Astrocyte (in vitro differentiated cells and primary cell): ENCODE data around the gene NRP1. TPM values are rescaled to one million over a fixed set of nuclear protein-coding genes. Genes with fewer than 3 reads are reported as not detected.

Experiments
- DNase-seq: peaks from one replicate; pipeline ENCODE4 v3.0.0-alpha.2; 2010; ENCODE audit warnings: low read depth
- FAIRE-seq: peaks from 2 replicates; lab custom pipeline; 2011; peaks lifted over from hg19 to GRCh38; lab: Jason Lieb, UNC
- H2AFZ ChIP-seq: 2 replicates; pipeline ENCODE4 v1.6.0; 2012; ENCODE audit warnings: low read depth, low read length, inconsistent platforms
- H3K27ac ChIP-seq: 2 replicates; pipeline ENCODE4 v1.5.1; 2011; ENCODE audit warnings: low read depth, low read length, inconsistent platforms
- H3K27me3 ChIP-seq: 2 replicates; pipeline ENCODE4 v1.6.0; 2011; ENCODE audit warnings: low read length, inconsistent platforms; ENCODE audit not compliant: insufficient read depth
- H3K36me3 ChIP-seq: 2 replicates; pipeline ENCODE4 v1.5.1; 2011; ENCODE audit warnings: low read length, inconsistent platforms; ENCODE audit not compliant: insufficient read depth
- H3K4me1 ChIP-seq: 2 replicates; pipeline ENCODE4 v1.5.1; 2011; ENCODE audit warnings: low read length, inconsistent platforms; ENCODE audit not compliant: insufficient read depth
- H3K4me2 ChIP-seq: 2 replicates; pipeline ENCODE4 v1.6.0; 2012; ENCODE audit warnings: low read length, inconsistent platforms
- H3K4me3 ChIP-seq: 2 replicates; pipeline ENCODE4 v1.5.1; 2011; ENCODE audit warnings: low read depth, mild to moderate bottlenecking, low read length, inconsistent platforms; ENCODE audit not compliant: insufficient read depth
- H3K79me2 ChIP-seq: 2 replicates; pipeline ENCODE4 v1.6.0; 2012; ENCODE audit warnings: mild to moderate bottlenecking, low read length, inconsistent platforms; ENCODE audit not compliant: insufficient read depth
- H3K9ac ChIP-seq: 2 replicates; pipeline ENCODE4 v1.6.0; 2012; ENCODE audit warnings: mild to moderate bottlenecking, low read length, inconsistent platforms
- H3K9me3 ChIP-seq: 2 replicates; pipeline ENCODE4 v1.5.1; 2012; ENCODE audit warnings: low read depth, mild to moderate bottlenecking, low read length, inconsistent platforms; ENCODE audit not compliant: insufficient read depth
- H4K20me1 ChIP-seq: 2 replicates; pipeline ENCODE4 v1.6.0; 2012; ENCODE audit warnings: low read length, inconsistent platforms; ENCODE audit not compliant: insufficient read depth
- H3K27ac Mint-ChIP-seq: one replicate; pipeline ENCODE4 v1.8.0; 2021; ENCODE audit warnings: mild to moderate bottlenecking, mixed read lengths; ENCODE audit not compliant: unreplicated experiment
- H3K27me3 Mint-ChIP-seq: one replicate; pipeline ENCODE4 v1.8.0; 2021; ENCODE audit warnings: low read depth, mixed read lengths; ENCODE audit not compliant: unreplicated experiment
- H3K36me3 Mint-ChIP-seq: one replicate; pipeline ENCODE4 v1.8.0; 2021; ENCODE audit warnings: low read depth, mixed read lengths; ENCODE audit not compliant: unreplicated experiment
- H3K4me1 Mint-ChIP-seq: one replicate; pipeline ENCODE4 v1.8.0; 2021; ENCODE audit warnings: low read depth, mixed read lengths; ENCODE audit not compliant: unreplicated experiment
- H3K4me3 Mint-ChIP-seq: one replicate; pipeline ENCODE4 v1.8.0; 2021; ENCODE audit warnings: mild to moderate bottlenecking, moderate library complexity, mixed read lengths; ENCODE audit not compliant: unreplicated experiment
- H3K9me3 Mint-ChIP-seq: one replicate; pipeline ENCODE4 v1.8.0; 2021; ENCODE audit warnings: mild to moderate bottlenecking, mixed read lengths; ENCODE audit not compliant: unreplicated experiment
- EZH2 ChIP-seq: IDR thresholded peaks from 2 replicates; pipeline ENCODE4 v1.6.1; 2012; ENCODE audit warnings: mild to moderate bottlenecking, low read length, inconsistent platforms; ENCODE audit not compliant: insufficient read depth
- total RNA-seq: library from RNA; stranded (reverse); gene quantifications from 2 replicates; pipeline ENCODE4 v1.2.1, GENCODE V29; 2021
- TF ChIP-seq, protein P1 (sequence below): IDR thresholded peaks from 2 replicates; pipeline ENCODE4 v1.5.1; 2011; ENCODE audit warnings: low read depth, mild to moderate bottlenecking, inconsistent platforms, low read length, moderate library complexity; ENCODE audit not compliant: insufficient read depth

The NRP1 gene
- total RNA-seq, 1 donor from 2014 or later: 59.4 TPM

DNA sequence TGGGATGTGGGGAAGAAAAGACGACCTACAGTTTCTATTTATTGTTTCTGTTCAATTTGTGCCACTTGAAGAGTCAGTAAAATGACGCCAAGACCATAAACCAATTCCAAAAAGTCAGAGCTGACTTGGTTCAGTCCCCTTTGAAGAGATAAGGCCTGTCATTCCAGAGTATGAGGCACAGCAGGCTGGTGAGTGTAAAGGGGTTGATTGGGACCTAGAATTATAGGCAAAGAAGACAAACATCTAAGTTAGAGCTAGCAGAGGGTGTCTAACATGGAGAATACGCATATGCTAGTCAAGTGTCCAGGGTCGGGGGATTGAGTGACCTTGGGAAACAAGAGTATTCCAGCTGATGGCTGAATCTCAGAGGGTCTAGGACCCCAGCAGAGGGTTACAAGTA, 23.6 kb downstream of the NRP1 start:
- Mint-ChIP-seq H3K27ac (no peak overlapping the region), H3K4me3 (no peak overlapping the region), H3K36me3 (peaks cover 25% of the 10 kb centered on the region), H3K9me3 (peaks cover 4% of the 10 kb centered on the region), H3K27me3 (no peaks in the 10 kb centered on the region), H3K4me1 (peaks cover 21% of the 10 kb centered on the region)
- FAIRE-seq: no peak
- Histone ChIP-seq H3K79me2 (peaks cover 96% of the 10 kb centered on the region), H3K4me2 (no peak overlapping the region), H3K36me3 (peaks cover 23% of the 10 kb centered on the region), H3K4me1 (peaks cover 14% of the 10 kb centered on the region), H3K9ac (no peak overlapping the region), H3K27ac (no peak overlapping the region), H3K4me3 (no peak overlapping the region), H4K20me1 (peaks cover 60% of the 10 kb centered on the region), H3K27me3 (no peaks in the 10 kb centered on the region), H3K9me3 (no peaks in the 10 kb centered on the region), H2AFZ (no peak overlapping the region)
- TF ChIP-seq, protein P1, sequence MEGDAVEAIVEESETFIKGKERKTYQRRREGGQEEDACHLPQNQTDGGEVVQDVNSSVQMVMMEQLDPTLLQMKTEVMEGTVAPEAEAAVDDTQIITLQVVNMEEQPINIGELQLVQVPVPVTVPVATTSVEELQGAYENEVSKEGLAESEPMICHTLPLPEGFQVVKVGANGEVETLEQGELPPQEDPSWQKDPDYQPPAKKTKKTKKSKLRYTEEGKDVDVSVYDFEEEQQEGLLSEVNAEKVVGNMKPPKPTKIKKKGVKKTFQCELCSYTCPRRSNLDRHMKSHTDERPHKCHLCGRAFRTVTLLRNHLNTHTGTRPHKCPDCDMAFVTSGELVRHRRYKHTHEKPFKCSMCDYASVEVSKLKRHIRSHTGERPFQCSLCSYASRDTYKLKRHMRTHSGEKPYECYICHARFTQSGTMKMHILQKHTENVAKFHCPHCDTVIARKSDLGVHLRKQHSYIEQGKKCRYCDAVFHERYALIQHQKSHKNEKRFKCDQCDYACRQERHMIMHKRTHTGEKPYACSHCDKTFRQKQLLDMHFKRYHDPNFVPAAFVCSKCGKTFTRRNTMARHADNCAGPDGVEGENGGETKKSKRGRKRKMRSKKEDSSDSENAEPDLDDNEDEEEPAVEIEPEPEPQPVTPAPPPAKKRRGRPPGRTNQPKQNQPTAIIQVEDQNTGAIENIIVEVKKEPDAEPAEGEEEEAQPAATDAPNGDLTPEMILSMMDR: no peak
- no peak for DNase-seq

DNA sequence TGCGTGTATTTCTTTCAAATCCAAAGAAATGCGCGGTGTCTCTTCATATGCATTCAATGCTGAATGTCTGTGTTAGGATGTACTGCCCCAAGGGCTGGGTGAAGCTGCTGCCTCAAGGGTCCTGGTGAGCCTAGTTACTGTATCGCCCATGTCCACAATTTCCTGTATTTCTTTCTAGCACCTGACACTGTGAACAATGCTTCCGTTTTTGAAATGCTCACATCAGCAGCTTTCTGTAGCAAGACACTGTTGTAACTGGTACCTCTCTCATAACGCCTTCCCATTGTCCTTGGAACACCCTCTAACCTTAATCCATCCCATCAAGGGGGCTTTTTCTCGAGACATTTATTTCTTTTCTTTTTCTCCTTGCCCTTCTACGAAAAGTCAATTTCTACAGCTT, 25.1 kb downstream of the NRP1 start:
- no peak for FAIRE-seq
- peaks cover 17% of the 10 kb centered on the region for H3K4me1 Mint-ChIP-seq
- peaks cover 4% of the 10 kb centered on the region for H3K4me1 ChIP-seq
- no peak overlapping the region for H3K4me3 Mint-ChIP-seq
- peaks cover 21% of the 10 kb centered on the region for H3K36me3 ChIP-seq
- no peaks in the 10 kb centered on the region for H3K27me3 ChIP-seq
- H3K79me2 ChIP-seq: peaks cover 94% of the 10 kb centered on the region
- DNase-seq: no peak
- no peak overlapping the region for H3K9ac ChIP-seq
- no peaks in the 10 kb centered on the region for H3K27me3 Mint-ChIP-seq
- H3K36me3 Mint-ChIP-seq: peaks cover 23% of the 10 kb centered on the region
- peaks cover 4% of the 10 kb centered on the region for H3K9me3 Mint-ChIP-seq
- H3K27ac ChIP-seq: no peak overlapping the region
- no peak overlapping the region for H3K4me3 ChIP-seq
- H3K4me2 ChIP-seq: no peak overlapping the region
- peaks cover 55% of the 10 kb centered on the region for H4K20me1 ChIP-seq
- no peak overlapping the region for H2AFZ ChIP-seq
- no peaks in the 10 kb centered on the region for H3K9me3 ChIP-seq
- no peak overlapping the region for H3K27ac Mint-ChIP-seq
- TF ChIP-seq, protein P1: no peak
- TF ChIP-seq EZH2: no peak

DNA sequence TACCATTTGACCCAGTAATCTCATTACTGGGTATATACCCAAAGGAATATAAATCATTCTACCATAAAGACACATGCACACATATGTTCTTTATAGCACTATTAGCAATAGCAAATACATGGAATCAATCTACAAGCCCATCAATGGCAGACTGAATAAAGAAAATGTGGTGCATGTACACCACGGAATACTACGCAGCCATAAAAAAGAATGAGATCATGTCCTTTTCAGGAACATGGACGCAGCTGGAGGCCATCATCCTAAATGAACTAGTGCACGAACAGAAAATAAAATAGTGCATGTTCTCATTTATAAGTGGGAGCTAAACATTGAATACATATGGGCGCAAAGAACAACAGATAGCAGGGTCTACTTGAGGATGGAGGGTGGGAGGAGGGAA, 26.6 kb downstream of the NRP1 start:
- Histone ChIP-seq H3K4me3 (no peak overlapping the region), H2AFZ (no peak overlapping the region), H3K9ac (no peak overlapping the region), H4K20me1 (peaks cover 54% of the 10 kb centered on the region), H3K9me3 (no peaks in the 10 kb centered on the region), H3K27me3 (no peaks in the 10 kb centered on the region), H3K4me1 (peaks cover 3% of the 10 kb centered on the region), H3K36me3 (peaks cover 19% of the 10 kb centered on the region), H3K4me2 (no peak overlapping the region), H3K27ac (no peak overlapping the region), H3K79me2 (peaks cover 94% of the 10 kb centered on the region)
- Mint-ChIP-seq H3K36me3 (peaks cover 17% of the 10 kb centered on the region), H3K27ac (no peak overlapping the region), H3K9me3 (peaks cover 4% of the 10 kb centered on the region), H3K4me1 (peaks cover 24% of the 10 kb centered on the region), H3K4me3 (no peak overlapping the region), H3K27me3 (no peaks in the 10 kb centered on the region)
- no peak for FAIRE-seq
- TF ChIP-seq, protein P1: no peak
- no peak for TF ChIP-seq EZH2
- no peak for DNase-seq
